ENCODE measurements around the gene TAL1.

The TAL1 gene

DNA sequence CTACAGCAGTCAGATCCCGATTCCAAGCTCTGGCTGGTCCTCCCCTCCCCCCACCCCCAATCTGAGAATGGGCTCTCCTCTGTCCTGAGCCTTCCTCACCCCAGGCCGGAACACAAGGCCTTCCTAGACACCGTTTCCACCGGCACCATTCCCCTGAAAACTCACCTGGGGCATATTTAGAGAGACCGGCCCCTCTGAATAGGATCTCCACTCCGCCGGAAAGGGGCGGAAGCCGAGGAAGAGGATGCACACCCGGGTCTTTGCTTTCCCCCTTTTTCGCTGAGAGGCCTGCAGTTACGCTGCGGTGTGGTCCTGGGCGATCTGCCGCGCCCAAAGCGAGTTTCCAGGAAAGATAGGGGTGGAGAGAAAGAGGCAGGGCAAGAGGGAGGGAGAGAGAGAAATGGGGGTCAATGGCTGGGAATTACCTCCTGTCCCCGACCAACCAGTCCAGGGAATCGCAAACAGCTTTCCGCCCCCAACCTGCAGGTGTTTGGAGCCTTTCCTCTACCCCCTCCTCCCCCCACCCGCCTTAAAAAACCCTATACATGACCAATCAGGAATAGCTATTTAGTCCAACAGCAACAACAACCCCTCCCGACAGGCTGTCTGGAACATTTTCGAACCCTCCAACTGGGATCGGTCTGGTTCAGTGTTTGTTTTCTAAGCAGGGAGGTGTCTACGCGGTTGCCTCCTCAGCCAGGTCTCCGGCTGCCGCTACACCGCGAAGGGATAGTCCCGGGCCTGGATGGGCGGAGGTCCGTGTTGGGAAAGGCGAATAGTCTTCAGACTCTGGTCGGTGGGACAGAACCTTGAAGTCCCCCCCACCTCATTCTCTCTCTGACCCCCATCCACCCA lies 2.8 kb downstream of the TAL1 start:
- no peak for DNase-seq

DNA sequence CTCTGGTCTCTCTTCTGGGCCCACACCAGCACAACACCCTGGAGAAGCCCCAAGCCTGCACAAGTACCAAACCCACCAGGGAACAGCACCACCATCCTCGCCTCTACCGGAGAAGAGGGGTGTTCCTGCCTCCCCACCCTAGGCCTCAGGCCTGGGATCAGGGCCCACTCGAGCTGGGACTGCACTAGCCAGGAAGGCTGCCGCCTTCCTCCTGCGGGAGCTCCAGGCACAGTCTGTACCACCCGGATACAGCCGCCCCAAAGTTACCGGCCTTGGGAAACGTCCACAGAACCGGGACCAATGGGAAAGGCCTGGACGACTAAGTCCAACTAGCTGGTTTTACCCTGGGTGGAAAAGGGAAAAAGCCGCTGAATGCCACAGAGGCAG lies 3.4 kb downstream of the TAL1 start:
- no peak for DNase-seq

DNA sequence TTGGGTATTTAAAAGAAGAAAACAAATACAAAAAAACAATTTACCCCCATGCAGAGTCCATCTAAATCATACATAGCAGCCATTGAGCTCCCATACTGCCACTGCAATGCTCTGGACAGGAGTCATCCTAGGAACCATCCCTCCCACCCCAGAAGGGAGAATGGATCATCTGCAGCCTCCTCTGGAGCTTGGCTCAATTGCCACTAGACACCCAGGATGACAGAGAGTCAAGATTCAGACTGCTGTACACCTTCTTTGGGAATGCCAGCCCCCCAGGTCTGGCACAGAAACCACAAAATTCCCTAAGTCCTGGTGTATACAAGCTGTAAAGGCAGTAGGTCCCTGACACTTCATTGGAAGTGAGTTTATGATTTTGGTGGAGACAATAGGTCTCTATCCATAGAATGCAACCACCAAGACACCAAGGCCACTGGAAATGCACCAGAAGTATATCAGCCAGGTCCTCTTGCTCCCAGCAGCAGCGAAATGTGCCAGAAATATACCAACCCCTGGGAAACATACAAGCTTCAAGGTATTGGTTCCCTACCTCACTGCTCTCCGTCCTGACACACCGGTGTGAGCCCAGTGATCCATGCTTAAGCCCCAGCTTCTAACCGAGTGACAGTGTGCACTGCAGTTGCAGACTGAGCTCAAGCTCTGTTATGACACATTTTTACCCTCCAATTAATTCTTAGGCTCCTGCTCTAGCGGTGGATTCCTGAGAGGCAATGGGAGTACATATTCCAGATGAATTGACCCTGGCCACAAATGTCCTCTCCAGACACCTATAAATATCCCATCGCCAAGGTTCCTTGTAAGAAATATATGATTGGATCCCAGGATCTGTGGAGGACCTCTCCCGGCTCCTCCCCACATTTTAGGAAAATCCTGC lies 4.4 kb downstream of the TAL1 start:
- DNase-seq = no peak

DNA sequence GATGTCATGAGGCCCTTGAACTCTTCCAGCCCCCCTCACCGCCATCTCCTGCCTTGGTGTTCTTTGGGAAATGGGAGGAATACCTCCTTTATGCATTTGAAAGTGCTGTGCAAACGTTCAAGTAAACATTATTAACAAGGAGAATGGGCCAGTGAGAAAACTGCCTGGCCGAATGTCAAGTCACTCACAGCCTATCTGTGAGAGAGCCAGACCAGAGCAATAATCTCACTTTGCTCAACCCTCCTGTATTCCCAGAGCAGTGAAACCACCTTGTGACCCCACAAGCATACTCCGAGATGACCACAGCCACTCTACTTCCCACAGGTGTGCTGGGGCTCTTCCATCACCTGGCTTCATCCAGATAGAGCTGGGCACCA lies 5.2 kb downstream of the TAL1 start:
- DNase-seq = no peak

DNA sequence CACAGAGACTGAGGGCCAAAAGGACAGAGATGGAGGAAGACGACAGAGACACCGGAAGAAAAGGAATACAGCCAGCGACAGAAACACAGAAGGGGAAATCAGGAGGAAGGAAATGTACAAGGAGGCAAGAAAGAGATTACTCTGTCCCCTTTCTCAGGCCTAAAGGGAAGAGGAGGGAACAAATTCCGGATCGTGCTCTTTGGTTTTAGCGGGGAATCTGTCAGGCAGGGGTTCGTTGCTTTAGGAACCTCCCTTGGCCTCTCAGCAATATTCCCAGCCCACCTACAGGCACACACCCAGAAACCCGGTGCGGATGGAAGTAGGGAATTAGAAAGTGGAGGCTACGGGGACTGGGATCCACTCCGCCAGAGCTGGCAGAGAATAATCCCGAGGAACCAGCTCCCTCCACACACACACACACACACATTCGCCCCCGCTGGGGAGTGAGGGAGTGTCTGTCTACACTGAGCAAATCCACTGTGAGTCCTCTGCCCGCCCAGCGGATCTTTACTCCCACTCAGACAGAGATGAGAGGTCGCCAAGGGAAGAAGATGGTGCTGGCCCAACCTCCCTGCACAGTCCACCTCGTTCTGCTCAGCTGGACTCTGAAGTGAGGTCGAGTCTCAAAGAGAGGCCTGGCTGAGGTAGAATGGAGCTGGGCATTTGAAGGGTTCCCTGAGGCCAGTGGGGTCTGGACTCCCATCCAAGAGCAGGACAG lies 5.7 kb downstream of the TAL1 start:
- DNase-seq = no peak

DNA sequence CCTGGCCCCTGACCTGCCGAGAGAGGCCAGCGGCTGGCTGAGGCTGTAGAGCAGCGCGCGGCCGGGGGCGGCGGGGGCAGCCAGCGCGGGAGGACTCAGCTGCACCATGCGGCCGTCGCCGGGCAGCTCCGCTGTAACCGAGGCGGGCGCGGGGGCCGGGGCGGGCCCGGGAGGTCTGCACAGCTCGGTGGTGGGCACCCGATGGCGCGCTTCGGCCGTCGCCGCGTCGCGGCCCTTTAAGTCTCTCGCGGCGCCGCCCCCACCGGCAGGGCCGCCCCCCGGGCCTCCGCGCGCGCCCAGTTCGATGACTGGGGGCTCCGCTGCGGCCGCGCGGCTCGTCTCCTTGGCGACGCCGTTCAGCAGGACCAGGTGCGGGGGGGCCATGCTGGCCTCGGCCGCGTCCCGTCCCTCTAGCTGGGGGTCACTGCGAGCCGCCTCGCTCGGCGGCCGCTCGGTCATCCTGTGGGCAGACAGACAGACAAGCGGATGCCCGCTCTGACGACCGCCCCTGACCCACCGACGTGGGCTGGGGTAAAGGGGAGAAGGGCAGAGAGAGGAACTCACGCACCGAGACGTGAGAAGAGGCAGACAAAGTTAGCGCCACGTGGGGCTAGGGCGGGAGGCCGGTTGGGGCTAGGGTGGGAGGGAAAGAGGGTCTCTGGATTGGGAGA lies 6.5 kb downstream of the TAL1 start:
- no peak for DNase-seq

DNA sequence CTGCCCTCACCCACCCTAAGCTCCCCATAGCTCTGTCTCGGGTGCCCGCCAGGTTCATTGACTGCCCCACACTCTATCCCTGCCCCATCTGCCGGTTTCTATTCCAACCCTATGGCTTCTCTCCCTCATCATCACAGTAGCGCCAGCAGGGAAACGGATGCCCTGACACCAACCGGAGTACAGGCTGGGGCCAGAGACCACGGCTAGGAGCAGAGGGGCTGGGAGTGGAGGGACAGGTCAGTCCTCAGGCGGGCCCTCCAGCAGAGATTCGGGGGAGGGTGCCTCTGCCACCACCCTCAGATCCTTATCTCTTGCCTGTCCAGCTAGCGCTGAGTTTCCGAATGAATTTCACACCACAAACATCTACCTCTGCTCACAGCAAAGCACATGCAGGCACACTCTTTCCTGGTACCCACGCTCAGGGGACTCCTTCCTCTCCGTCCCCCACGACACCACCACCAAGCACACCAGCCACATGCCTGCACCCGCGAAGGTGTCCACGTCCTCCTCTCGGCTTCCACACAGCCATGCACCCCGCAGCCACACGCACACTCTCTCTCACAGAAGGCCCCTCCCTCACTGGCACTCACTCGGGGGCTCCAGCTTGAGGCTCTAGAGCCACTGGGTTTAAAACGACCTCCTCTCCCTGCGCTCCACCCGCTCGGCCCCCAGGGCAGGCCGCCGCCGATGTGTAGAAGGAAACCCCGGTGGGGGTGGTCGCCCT lies 7.2 kb downstream of the TAL1 start:
- DNase-seq = no peak

DNA sequence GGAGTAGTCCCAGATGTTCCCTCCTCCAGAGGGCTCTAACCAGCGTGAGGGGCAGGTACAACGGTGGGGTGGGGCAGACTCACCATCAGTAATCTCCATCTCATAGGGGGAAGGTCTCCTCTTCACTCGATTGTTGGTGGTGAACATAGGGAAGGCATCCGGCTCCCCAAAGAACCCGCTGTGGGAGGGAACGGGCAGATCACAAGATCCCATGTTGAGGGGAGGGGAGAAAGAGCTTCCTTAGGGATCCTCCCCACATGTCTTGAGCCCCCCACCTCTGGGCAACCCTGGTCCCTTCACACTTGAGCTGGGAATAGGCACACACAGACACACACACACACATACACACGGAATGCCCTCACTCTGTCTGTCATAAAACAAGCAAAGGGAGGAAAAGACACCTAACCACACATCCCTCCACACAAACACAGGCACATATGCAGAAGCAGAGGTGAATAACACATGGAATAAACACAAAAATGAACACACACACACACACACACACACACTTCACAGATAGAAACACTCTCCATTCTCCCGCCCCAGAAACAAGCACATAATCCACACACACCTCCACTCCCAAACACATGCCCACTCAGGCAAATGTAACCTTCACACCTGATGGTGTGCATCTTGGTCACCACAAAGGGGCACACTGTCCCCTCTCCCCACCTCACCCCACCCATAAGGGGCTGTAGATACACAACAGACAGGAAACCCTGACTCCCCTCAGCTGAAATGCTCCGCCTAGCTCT lies 7.9 kb downstream of the TAL1 start:
- no peak for DNase-seq

DNA sequence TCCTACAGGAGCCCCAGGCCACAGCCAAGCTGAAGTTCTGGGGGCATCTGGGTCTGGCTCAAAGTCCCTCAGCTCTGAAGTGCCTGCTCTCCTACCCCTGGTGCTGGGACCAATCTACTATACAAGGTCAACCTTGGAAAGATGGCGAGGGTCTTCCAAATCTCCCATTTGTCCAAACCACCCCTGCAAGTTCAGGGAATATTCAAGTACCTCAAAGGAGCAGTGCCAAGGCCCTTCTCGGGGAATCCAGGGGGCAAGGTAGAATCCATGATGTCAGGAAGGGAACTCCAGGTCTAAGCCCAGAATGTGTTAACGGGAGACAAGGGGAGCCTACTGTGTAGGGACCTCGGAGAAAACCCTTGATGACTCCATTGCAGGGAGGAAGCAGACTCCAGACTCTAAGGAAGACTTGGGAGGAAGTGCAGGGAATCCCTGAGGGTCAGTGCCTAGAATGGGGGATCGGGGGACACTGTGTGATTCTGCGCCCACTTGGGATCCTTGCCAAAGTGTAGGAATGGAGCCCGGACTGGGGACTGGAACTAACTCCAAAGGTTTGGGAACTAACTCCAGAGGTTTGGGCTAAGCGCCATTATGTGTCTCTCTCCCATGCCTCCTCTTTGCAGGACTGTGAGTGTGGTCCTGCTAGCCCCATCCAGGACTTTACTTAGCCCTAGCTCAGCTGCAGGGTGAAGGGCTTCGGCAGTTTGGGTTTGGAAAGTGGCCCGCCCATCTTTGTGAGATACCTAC lies 8.7 kb downstream of the TAL1 start:
- no peak for DNase-seq

DNA sequence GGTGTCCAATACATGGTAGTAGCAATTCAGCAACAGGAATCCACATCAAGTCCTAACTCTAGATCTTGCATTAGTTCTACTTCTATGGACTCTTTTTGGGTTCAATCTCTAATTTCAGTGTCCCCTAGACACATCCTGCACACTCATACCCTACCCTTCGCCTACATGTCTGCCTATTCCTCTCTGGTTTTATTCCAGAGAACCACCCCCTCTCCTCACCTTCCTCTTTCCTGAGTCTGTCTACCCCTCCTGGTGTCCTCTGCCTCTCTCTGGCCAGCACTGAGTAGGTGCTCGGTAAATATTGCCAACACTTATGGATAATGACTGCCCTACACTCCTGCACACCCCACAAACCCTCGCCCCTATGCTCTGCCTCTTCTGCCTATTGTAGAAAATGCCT lies 9.5 kb downstream of the TAL1 start:
- no peak for DNase-seq

DNA sequence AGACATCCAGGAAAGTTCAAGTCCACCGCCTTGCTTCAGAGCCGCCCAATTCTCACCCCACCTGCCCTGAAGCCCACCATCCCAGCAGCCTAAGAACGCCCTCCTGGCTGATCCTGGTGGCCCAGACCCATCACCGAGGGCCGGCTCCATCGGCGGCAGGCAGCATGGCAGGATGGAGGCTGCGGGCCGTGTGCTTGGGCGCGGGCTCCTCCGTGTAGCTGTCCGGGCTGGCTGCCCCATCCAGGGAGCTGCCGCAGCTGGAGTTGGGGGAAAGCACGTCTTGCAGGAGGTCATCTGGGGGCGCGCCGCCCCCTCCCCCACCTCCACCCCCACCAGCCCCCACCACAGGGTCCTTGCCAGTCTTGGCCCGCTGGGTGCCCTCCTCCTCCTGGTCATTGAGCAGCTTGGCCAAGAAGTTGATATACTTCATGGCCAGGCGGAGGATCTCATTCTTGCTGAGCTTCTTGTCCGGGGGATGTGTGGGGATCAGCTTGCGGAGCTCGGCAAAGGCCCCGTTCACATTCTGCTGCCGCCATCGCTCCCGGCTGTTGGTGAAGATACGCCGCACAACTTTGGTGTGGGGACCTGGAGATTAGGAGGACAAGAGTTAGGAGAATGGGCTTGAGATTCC lies 12.3 kb downstream of the TAL1 start:
- no peak for DNase-seq

DNA sequence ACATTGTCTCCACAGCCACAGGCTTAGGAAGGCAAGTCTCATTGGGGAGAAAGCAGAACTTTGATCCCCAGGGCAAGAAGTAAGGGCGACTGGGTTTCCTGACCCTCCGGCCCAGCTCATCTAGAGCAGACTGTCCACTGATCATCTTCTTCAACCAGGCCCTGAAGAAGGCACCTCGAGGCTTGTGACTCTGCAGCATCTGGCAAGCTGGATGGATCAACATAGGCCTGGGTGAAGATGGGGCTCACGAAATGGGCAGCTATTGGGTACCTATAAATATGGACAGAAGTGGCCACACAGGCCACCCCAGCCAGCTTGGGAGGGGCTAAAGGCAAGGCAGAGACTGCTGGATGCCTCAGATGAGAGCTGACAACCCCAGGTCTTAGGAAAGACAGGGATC lies 13.0 kb downstream of the TAL1 start:
- no peak for DNase-seq

DNA sequence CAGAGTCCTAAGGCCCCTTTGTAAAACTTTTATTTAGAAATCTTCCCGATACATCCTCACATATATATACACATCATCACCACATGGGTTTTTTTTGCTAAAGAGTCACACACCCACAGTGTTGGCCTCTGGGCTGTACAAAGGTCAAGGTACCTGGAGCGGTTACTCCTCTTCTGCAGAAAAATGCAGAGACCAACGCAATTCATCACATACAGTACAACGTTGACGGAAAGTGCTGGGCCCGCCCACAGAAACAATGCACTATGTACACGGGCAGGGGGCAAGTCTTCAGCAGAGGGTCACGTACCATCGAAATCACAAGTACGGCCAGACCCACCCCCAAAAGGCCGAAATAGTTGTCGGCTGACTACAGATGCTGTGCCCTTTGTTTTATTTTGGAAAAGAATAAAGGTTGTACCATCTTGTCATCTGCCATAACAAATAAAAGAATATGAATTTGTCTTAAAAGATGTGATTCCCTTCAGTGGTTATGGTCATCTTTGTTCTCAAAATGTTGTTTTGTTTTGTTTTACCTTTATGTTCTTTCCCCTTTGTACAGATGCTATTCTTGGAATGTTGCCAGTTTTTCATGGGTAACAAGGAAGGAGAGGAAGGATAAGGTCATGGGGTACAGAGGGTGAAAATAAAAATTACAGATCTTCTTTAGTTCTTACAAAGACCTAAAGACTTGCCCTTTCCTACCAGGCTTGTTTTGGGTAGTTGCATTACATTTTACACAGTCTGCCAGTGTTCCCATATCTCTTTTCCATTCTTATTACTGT lies 15.6 kb downstream of the TAL1 start:
- no peak for DNase-seq

DNA sequence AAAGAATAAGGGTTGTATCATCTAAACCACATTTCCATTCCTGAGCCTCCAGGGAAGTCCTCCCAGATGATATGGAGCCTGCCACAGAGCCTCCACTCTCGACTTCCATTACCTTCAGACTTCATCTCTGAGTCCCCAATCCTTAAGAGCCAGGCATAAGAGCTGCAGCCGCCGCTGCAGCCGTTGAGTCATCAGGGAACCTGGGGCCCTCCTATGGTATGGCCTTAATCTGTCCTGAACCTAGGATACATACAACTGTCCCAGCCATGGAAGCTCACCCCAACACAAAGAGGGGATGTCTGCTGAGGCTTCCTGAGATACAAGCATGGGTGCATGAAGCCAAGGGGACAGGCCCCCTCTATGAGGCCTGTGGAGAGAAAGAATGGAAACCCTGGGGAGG lies 16.3 kb downstream of the TAL1 start:
- DNase-seq = no peak

DNA sequence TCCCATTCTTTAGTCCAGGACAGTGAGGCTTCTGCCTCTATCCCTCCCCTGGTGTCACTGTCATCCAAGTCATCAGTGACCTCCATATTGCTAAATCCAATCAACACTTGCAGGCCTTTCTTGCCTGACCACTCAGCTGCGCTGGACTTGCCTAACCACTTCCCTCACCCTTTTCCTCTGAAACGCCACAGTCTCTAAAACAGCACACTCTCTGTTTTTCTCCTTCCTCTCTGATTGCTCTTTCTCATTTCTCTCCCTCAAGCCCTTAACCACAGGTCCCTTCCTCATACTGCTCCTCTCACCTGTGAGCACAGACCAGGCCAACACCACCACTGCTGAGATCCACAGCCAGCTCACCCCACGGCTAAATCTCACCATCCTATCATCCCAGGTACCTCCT lies 17.5 kb downstream of the TAL1 start:
- DNase-seq = no peak

DNA sequence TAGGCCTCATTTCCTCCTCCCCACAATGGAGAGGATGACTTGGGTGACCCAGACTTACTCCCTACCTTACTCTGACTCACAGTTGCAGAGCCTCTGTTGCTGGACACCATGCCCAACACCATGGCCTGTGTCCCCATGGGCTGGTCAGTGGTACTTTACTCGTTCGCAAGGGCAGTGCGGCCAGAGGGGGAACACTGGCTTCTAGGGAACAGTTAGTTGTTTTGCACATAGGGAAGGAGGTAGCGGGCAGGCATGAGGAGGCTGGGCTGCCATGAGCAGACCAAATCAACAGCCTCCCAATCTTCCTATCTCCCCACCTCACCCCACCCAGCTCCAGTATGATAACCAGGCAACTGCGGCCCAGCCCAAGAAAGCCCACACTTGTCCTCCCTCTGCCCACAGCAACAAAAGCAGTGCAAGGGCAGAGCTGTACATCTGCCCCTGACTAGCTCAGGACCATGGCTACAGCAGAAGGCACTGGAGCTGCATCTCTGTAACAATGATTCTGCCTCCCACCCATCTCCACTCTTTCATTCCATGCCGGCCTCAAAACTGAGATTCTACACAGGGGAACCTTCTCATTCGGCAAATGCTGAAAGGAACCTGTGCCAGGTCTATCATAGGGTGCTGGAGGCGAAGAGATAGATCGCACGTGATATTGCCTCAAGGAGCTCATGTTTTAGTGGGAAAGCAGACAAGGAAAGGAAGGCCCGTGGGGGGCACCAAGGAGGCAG lies 18.6 kb downstream of the TAL1 start:
- DNase-seq = no peak

DNA sequence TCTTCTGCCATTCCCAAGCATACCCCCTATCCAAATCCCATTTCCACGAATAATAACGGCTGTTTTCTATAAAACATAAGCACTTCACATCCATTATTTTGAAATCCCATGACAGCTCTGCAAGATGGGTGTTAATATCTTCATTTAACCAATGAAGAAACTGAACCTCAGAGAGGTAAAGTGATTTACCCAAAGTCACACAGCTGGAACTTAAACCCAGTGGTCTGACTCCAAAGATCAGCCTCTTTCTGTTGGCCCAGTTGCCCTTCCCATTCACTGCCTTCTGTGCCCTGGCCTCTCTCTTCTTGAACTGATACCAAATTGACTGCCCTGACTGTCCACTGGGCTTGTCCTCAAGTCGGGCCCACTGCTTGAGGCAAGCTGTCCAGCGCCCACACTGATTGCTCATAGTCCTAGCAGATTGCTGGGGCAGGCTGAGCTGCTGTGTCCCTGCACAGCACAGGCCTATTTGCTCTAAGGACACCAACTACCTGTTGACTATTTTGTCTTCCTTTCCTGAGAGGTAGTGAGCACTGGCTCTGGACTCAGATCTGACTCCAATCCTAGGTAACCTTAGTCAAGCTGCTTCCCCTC lies 19.3 kb downstream of the TAL1 start:
- DNase-seq = no peak

DNA sequence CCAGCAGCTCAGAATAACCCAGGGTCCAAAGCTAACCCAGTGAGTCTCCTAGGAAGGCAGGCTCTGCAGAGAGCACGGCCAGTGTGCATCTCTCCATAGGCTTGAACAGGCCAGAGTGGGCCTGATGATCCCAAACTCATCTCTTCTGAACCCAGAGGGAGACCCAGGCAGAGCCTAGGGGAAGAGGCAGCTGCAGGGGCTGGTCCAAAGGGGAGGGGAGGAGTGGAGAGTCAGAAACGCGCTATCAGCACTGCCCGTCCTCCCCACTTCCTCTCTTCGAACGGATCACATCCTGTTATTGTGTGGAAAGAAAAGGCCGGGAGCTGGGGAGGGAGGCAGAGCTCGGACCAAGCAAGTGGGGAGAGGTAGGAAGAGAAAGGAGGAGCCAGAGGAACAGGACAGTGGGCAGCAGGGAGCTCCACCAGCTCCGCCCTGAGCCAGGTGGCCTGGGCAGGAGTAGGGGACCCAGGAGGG lies 20.2 kb downstream of the TAL1 start:
- no peak for DNase-seq

Data from activated CD4-positive, alpha-beta T cell treated with anti-CD3 and anti-CD28 coated beads for 1 hour (primary cell).